ENCODE measurements around the gene PRTN3. TPM values are rescaled to one million over a fixed set of nuclear protein-coding genes. Genes with fewer than 3 reads are reported as not detected.
A peak's percentile ranks its signal among the peaks of the same experiment; 100 is the strongest.
"Not testable (repeated sequence)": the region's sequence is repeated elsewhere in the genome, so short reads cannot be mapped to it uniquely, and the experiment has no call there.

Gene PRTN3
- total RNA-seq, 3 donors from 2014 or later: not detected

- no peak overlapping the region for H3K4me3 ChIP-seq
- H3K36me3 ChIP-seq (ENCODE audit: low read depth): no peaks in the 10 kb centered on the region
- H3K4me1 ChIP-seq (ENCODE audit: low read depth): peaks cover 10% of the 10 kb centered on the region
- H3K9me3 ChIP-seq: no peaks in the 10 kb centered on the region
- no peak for TF ChIP-seq CTCF (IDR thresholded peaks at IDR 0.05)
- no peak for ATAC-seq
- intact Hi-C loops (cut with DNase I, micrococcal nuclease): no loop called here
- no peak for DNase-seq
Observed at GRCh38 chr19:845707-846521, 5.1 kb downstream of the PRTN3 start.

- H3K36me3 ChIP-seq (ENCODE audit: low read depth): no peaks in the 10 kb centered on the region
- ATAC-seq (no peak), DNase-seq (no peak)
- intact Hi-C loops (cut with DNase I, micrococcal nuclease): no loop called here
- peaks cover 8% of the 10 kb centered on the region for H3K4me1 ChIP-seq (ENCODE audit: low read depth)
- no peak for TF ChIP-seq CTCF (IDR thresholded peaks at IDR 0.05)
- no peaks in the 10 kb centered on the region for H3K9me3 ChIP-seq
- no peak overlapping the region for H3K4me3 ChIP-seq
Observed at GRCh38 chr19:848386-848921, 7.7 kb downstream of the PRTN3 start.

- intact Hi-C loops (cut with DNase I, micrococcal nuclease); H3K4me3 ChIP-seq; H3K36me3 ChIP-seq (ENCODE audit: low read depth); DNase-seq; H3K4me1 ChIP-seq (ENCODE audit: low read depth); ATAC-seq; H3K9me3 ChIP-seq: not testable (repeated sequence)
Observed at GRCh38 chr19:849195-849594, 8.4 kb downstream of the PRTN3 start.

- H3K36me3 ChIP-seq (ENCODE audit: low read depth): no peaks in the 10 kb centered on the region
- H3K9me3 ChIP-seq: no peaks in the 10 kb centered on the region
- peaks cover 3% of the 10 kb centered on the region for H3K4me1 ChIP-seq (ENCODE audit: low read depth)
- TF ChIP-seq CTCF (IDR thresholded peaks at IDR 0.05): no peak
- ATAC-seq: peak; percentile 84
- intact Hi-C loops (cut with DNase I, micrococcal nuclease): loop anchor here in 1 of 2 donors (10.0 kb wide), 1 partner anchor 134 kb away; the partner anchor contains the start of gene WDR18
- peak; percentile 75 to 86 (median 75) for DNase-seq
- H3K4me3 ChIP-seq: no peak overlapping the region
Observed at GRCh38 chr19:850221-850978, 9.6 kb downstream of the PRTN3 start.

GRCh38 chr19:850979-851335 lies 10.2 kb downstream of the PRTN3 start:
- ATAC-seq: no peak
- Histone ChIP-seq H3K4me1 (ENCODE audit: low read depth) (peaks cover 3% of the 10 kb centered on the region), H3K4me3 (no peak overlapping the region), H3K9me3 (no peaks in the 10 kb centered on the region), H3K36me3 (ENCODE audit: low read depth) (no peaks in the 10 kb centered on the region)
- TF ChIP-seq CTCF (IDR thresholded peaks at IDR 0.05): no peak
- intact Hi-C loops (cut with DNase I, micrococcal nuclease): loop anchor here in 1 of 2 donors (10.0 kb wide), 1 partner anchor 134 kb away; the partner anchor contains the start of gene WDR18
- DNase-seq: no peak
